Fibroblast of skin of abdomen (primary cell): Measurements from ENCODE around the gene TSPYL1.
"Not testable (repeated sequence)": the region's sequence is repeated elsewhere in the genome, so short reads cannot be mapped to it uniquely, and the experiment has no call there.

Source experiments
- DNase-seq: peaks from one replicate; pipeline ENCODE4 v3.0.0-alpha.2; 2013

TSPYL1 gene

DNA sequence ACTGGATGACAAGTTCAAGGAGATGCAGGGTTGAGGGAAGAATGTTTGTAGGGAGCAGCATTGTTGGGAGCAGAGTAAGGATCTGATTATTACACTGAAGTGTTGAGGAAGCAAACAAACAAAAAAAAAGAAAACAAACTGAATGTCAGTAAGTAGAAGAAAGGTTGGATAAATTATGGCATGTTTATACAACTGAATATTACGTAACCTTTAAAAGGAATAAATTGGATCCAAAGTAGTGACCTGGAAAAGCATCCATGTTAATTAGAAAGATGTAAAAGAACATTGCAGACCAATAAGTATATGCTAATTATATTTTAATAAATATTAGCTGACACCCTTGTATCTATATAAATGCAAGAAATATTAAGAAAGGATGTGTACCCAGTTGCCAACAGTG, 12.8 kb upstream of the TSPYL1 start:
- no peak for DNase-seq

DNA sequence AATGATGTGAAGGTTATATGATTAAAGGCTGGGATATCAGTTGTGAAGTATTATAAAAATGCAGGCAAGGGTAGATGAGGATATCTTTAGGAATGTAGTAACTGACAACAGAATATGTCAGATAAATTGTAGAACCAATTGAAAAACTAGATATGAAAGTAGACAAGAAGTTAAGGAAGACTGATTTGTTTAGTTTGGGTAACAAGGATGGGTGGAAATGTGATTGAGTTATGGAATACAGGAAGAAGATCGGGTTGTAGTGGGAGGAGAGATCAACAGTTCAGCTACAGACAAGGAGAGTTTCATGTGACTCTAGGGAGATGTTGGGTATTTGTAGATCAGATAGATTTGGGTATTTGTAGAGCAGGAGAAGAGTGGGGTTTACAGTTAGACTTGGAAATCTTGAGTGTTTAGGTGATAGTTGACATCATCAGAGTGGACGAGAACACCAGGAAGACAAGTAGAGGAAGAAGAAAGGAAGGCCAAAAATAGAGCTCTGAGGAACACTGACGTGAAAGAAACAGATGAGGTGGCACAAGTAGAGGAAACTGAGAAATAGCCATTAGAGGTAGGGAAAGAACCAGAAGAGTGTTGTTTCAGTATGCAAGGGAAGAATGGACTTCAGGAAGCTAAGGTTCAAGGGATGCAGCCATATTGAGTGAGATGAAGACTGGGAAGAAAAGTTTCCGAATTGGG, 12.1 kb upstream of the TSPYL1 start:
- DNase-seq, result peak; percentile 35

DNA sequence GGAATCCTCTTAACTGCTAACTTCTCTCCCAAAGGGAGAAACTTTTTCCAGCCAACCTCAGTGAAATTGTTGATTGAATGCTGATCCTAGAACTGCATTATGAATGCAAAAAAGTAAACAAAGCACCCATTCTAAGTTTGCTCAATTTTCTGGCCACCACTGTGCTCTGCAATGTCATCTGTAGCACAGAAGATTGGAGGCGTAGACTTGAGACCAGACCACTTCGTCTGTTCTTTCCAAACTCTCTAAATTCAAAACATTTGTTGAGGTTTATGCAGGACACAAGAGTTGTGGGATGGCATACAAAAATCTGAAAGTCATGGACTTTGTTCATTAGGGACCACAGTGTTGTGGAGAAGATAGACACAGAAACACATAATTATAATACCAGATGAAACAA, 11.1 kb upstream of the TSPYL1 start:
- no peak for DNase-seq

DNA sequence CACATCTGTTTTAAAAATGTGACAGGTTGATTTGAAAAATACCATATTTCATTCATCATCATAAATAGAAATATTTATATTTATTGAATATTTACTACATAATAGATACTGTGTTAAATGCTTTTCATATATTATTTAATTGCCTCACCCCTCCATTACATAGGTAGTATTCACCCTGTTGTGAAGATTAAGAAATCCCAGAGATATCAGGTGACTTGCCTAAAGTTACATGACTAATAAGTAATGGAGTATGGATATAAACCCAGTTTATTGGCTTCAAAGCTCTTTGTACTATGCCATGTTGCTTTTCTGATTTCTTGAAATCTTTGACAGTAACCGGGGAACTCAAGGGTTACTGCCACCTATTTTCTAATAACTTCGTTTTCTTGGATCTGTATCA, 10.1 kb upstream of the TSPYL1 start:
- DNase-seq, result no peak

DNA sequence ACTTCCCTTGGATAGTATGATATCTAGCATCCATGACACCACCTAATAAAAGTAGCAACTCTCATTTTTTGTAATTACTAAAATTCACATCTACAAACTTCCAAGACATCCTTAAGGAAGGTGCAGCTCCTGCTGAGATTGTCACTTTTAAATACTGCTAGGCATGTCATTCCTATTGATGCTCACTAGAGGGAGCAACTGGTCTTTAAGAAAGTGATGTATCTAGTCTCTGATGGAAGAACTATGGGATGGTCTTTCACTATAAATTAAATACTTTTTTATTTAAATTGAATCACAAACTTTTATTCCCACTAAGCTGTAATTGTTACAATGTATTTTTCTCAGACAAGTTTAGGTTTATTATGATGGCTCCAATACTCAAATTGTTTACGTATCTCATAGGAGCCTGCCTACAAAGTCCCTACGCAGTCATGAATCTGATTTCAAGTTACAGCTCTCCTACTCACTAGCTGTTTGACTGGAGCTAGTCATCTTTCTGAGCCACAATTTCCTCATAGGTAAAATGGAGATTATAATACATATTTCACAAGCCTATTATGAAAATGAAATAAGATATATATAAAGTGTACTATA, 8.1 kb upstream of the TSPYL1 start:
- peak; percentile 56 for DNase-seq

DNA sequence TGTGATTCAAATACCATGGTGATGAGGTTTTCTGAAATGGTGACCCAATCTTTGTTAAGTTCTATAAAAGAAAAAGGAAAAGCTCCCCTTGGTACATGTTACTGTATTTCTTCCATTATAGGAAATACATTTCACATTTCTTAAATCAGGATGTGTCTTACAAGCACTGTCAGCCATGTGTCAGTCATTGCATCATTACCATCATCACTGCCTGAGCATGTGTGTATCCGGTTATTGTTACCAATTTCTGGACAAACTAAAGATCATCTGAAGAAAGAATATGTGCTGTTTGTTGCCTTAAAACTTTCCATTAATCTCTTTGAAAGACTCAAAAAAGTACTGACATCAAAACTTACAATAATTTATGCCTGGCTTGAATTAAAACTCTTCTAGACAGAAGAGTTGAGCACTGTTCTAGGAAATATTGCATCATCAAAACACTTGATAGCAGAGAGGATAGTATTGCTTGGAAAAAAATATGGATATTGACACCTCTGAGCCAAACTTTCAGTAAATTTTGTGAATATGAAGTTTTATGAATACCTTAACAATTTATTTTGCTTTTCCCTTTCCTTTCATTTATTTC, 7.1 kb upstream of the TSPYL1 start:
- DNase-seq, result peak; percentile 33

DNA sequence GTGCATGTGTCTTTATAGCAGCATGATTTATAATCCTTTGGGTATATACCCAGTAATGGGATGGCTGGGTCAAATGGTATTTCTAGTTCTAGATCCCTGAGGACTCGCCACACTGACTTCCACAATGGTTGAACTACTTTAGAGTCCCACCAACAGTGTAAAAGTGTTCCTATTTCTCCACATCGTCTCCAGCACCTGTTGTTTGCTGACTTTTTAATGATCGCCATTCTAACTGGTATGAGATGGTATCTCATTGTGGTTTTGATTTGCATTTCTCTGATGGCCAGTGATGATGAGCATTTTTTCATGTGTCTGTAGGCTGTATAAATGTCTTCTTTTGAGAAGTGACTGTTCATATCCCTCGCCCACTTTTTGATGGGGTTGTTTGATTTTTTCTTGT, 5.3 kb upstream of the TSPYL1 start:
- DNase-seq, result not testable (repeated sequence)

DNA sequence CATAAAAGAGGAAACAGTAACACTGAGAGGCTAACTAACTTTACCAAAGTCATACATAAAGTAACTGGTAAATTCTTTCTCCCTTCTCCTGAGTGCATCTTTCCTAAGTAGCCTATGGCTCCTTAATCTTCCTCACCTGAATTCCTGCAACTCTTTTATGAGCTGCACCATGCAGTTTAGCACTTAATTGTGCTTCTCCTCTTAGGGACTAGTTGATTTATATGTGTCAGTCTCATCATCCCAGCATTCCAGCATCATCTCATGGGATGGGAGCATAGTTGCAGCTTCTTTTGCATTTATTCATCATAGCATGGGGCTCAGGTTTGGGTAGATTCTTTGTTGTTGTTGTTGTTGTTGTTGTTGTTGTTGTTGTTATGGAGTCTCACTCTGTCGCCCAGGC, 3.5 kb upstream of the TSPYL1 start:
- no peak for DNase-seq

DNA sequence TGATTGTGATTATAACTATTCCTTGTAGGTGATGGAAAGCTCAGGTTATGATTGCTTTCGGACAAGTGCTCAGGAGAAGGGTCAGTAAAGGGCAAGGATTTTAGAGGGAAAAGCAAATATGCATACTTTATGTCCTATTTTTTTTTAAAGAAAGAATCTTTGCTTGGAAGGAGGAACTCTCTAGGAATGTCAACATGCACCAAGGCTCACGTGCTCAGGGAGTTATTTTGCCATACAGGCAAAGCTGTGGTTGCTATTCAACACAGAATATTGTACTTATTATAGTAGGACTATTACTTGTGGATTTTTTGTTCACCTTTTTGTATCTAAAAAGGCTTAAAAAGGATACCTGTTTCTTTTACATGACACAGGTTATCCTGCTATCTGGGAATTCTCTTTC, 3.0 kb upstream of the TSPYL1 start:
- DNase-seq, result no peak

DNA sequence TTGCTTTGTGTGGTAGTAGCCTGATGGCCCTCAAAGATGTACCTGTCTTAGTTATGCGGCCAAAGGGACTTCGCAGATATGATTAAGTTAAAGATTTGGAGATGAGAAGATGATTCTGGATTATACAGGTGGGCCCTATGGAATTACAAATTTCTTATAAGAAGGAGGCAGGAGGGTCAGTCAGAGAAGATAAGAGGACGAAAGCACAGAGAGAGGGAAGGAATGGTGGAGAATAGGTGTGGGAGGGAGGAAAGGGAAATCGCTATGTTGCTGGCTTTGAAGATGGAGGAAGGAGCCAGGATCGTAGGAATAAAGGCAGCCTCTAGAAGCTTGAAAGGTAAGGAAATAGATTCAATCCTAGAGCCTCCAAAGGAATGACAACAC, 1.2 kb upstream of the TSPYL1 start:
- DNase-seq, result no peak

DNA sequence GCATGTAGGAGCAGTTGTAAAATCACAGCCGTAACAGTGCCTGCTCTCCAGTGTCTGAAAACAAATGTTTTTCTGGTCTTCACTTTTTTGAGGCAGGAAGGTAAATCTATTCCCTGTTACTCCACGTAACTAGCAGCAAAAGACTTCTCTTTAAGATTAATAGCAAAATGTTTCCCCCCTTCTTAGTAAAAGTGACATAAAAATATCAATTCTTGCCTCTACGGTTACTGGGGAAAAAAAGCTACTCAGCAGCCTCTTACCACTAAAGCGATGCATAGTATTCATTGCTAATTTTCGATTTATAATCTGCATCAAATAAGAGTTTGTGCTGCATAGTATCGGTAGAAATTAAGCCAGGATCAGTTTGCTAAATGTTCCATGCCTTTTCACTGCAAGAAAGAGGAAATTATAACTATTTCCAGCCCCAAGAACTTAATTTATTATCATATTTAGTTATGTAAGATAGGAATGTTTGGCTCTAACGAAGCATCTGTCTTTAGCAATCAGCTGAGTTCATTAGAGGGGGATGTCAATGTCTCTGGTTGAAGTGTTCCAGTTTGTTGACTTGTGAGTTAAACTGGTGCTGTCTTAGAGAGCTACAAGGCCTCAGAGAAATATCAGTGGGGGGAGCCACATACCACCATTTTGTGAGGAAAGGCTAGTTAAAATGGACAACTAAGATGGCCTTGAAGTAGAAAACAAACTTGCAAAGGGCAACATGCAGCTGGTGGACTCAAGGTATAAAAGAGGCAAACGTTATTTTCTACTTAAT, 617 bp upstream of the TSPYL1 start:
- DNase-seq, result no peak

DNA sequence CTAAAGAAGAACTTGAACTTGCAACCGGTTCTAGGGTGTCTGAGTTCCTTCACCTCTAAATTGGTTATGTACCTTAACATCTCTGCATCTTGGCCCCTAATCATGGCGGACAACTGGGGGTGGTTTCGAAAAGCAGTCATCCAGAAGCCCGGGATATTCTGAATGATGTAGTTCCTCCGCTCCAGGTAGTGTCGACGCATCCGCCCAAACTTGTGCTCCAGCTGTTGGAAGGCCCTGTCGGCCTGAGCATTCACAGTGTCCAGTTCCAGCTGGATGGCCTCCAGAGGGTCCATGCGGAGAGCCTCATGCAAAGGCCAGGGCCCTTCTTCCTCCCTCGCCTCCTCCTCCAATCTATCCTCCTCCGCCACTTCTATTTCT, 887 bp downstream of the TSPYL1 start:
- no peak for DNase-seq

DNA sequence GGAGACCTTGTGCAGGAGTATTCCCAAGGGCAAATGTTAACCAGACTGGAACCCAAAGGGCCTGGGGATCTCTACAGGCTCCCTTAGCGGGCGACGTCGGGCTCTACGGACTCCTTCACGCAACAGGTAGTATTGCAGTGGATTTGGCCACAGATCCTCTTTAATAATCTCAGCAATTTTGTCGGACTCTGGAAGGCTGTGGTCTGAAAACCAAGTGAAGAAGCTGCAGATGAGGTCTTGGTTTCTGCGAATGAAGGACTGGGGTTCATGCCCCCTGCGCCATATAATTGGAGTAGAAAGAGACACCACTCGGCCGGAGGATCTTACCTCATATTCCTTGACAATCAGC, 1.3 kb downstream of the TSPYL1 start:
- DNase-seq, result no peak

DNA sequence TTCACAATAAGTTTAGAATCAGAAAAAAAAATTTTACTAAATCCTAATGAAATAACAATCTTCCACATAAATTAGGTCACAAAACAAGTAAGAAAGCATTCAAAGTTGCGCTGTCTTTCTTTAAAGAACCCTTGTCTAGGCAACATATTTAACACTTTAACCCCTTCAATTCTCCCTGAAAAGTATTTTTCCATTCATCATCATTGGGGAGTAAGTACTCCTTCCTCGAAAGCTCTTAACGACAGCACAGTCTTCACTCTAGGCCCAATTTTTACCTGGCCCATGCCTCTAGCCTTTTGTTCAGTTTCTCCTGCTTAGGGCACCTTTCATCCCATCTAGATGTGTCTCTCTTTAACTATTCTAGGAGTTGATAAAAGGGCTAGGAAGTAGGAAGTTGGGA, 2.6 kb downstream of the TSPYL1 start:
- no peak for DNase-seq

DNA sequence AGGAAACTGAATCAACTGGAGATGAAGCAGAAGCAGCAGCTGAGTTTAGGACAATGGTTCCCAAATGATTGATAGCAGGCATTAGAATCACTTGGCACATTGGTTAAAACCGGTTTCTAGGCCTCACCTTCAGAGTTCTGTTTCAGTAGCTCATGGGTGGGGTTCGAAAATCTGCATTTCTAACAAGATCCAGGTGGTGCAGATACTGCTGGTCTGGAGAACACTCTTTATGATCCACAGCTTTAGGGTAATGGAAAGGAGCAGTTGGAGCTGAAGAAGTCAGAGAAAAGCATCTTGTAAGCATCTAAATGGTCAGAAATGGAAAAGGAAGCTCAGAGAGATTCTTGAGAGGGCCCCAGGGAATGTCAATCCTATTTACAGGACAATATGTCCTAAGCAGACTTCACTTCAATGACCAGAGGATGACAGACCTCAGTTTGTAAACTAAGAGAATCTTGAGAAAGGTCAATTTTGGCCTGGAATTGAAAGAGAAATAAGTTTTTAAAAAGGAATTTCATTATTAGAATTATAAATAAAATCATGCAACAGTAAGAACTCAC, 8.5 kb downstream of the TSPYL1 start:
- no peak for DNase-seq

DNA sequence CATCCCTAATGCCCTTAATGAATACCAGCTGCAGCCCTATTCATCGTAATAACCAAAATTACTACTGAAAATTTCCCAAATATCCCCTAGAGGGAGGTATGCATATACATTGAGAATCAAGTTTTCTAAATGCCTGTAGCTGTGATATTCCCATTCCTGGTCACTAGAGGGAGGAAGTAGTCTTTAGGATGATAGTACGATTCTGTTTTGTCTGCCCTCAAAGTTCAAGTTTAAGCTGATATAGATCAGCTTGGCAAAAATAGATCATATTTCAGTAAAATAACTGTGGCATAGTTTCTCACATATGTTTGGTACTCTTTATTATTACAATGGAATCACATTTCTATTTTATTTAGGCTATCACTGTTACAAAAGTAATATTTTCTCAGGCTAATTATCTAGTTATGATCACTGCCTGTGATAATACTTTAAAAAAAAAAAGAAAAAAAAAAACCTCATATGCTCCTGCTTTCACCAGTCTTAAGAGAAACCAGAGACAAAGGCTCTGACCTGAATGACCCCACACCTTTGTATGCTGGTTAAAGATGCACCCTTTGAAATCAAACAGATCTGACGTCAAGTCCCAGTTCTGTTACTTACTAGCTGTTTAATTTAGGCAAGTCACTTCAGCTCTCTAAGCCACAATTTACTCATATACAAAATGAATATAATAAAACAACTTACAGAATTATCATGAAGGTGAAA, 11.0 kb downstream of the TSPYL1 start:
- DNase-seq, result peak; percentile 89

DNA sequence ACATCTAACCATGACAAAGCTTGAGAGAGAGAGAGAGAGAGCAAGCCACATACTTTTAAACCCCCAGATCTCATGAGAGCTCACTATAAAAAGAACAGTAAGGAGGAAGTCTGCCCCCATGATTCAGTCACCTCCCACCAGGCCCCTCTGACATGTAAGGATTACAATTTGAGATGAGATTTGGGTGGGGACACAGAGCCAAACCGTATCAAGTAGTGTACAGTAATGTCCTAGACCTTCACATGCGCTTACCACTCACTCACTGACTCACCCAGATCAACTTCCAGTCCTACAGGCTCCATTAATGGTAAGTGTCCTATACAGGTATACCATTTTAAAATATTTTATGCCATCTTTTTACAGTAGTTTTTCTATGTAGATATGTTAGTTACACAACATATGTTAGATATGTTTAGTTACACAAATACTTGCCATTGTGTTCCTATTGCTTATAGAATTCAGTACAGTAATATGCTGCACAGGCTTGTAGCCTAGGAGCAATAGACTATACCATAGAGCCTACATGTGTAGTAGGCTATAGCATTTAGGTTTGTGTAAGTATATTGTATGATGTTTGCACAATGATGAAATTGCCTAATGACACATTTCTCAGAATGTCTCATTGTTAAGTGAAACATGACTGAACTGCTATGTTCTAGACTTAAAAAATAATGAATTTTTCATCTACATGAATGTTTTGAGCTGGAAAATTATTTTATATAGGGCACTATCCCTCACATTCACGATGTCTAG, 11.7 kb downstream of the TSPYL1 start:
- no peak for DNase-seq

DNA sequence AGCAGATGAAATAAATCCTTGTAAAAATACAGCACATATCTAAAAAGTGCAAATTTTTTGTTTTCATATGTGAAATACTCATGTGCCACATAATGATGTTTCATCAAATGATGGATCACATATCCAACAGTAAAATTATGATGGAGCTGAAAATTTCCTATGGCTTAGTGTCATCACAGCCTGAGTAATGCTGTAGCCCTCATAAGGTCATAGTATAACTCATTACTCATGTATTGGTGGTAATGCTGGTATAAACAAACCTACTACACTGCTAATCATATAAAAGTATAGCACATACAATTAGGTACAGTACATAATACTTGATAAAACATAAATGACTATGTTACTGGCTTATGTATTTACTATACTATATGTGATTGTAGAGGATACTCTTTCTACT, 12.9 kb downstream of the TSPYL1 start:
- no peak for DNase-seq

DNA sequence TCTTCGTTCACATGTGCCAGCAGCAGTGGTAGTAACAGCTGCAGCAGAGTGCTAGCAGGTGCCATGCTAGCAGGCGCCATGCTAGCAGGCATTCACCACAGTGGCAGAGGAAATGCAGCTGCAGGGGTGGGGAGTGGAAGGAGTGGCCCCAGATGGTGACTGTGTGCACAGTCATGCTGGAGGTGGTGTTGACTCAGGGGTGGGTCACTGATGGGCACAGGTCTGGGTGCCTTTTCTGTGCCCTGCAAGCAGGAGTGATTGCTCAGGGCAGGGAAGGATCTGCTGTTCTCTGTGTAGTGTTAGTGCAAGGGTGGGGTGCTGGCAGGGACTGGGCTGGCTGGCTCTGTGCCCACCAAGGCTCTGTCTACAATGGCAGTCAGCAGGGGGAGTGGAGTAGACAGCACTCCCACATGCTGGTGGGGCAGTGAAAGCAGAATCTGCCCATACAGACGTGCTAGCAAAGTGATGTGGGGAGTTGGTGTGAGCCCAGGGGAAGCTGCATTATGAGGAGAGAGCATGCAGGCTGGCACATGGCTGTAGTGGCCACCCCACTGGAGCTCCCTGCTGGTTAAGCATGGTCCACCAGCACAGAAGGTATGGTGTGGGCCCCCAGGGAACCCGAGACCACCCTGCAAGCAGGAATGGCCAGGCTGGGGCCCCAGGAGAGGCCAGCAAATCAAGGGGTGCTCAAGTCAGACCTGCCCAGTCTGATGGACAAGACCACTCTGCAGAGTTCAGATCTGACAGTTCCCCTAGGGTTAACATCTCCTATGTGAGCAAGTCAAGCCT, 14.5 kb downstream of the TSPYL1 start:
- no peak for DNase-seq

DNA sequence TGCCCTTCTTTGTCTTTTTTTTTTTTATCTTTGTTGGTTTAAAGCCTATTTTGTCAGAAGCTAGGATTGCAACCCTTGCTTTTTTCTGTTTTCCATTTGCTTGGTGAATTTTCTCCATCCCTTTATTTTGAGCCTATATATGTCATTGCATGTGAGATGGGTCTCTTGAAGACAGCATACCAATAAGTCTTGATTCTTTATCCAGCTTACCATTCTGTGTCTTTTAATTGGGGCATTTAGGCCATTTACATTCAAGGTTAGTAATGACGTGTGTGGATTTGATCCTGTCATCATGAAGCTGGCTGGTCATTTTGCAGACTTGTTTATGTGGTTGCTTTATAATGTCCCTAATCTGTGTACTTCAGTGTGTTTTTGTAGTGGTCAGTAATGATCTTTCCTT, 16.4 kb downstream of the TSPYL1 start:
- no peak for DNase-seq

DNA sequence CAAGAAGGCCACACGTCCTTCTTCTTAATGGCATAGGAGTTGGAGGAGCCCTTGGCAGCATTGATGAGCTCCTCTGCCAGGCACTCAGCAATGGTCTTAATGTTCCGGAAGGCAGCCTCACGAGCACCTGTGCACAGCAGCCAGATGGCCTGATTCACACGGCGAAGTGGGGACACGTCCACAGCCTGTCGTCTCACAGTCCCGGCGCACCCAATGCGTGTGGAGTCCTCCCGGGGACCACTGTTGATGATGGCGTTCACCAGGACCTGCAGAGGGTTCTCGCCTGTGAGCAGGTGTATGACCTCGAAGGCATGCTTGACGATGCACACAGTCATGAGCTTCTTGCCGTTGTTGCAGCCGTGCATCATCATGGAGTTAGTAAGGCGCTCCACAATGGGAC, 21.2 kb downstream of the TSPYL1 start:
- no peak for DNase-seq
